Endodermal cell (in vitro differentiated cells): ENCODE results near the gene SLC35D1. TPM values are rescaled to one million over a fixed set of nuclear protein-coding genes. Genes with fewer than 3 reads are reported as not detected.

Experiments
- DNase-seq: peaks from one replicate; pipeline ENCODE4 v3.0.0-alpha.2; 2017
- H3K27ac ChIP-seq: 2 replicates; pipeline ENCODE4 v1.5.1; 2013; ENCODE audit warnings: mild to moderate bottlenecking, low read depth, low read length, moderate library complexity
- H3K27me3 ChIP-seq: 2 replicates; pipeline ENCODE4 v1.6.1; 2013; ENCODE audit warnings: mild to moderate bottlenecking, low read length, moderate library complexity; ENCODE audit not compliant: insufficient read depth, control insufficient read depth, poor library complexity, severe bottlenecking
- H3K36me3 ChIP-seq: 2 replicates; pipeline ENCODE4 v1.7.0; 2013; ENCODE audit warnings: mild to moderate bottlenecking, low read length, moderate library complexity; ENCODE audit not compliant: control insufficient read depth, insufficient read depth
- H3K4me1 ChIP-seq: one replicate; pipeline ENCODE4 v1.7.0; 2013; ENCODE audit warnings: low read length; ENCODE audit not compliant: control insufficient read depth, insufficient read depth
- H3K4me3 ChIP-seq: 2 replicates; pipeline ENCODE4 v1.5.1; 2013; ENCODE audit warnings: mild to moderate bottlenecking, low read length, moderate library complexity
- H3K9ac ChIP-seq: 2 replicates; pipeline ENCODE4 v1.6.1; 2013; ENCODE audit warnings: mild to moderate bottlenecking, low read length, moderate library complexity; ENCODE audit not compliant: poor library complexity, severe bottlenecking; ENCODE audit errors: extremely low read depth
- H3K9me3 ChIP-seq: 2 replicates; pipeline ENCODE4 v1.6.1; 2013; ENCODE audit warnings: mild to moderate bottlenecking, low read length, moderate library complexity; ENCODE audit not compliant: control insufficient read depth
- H3K27ac Mint-ChIP-seq: 2 replicates; pipeline ENCODE4 v1.8.0; 2020; ENCODE audit warnings: mixed read lengths
- H3K27me3 Mint-ChIP-seq: 2 replicates; pipeline ENCODE4 v1.8.0; 2021; ENCODE audit warnings: mild to moderate bottlenecking, mixed read lengths; ENCODE audit not compliant: insufficient read depth
- H3K36me3 Mint-ChIP-seq: 2 replicates; pipeline ENCODE4 v1.8.0; 2020; ENCODE audit warnings: low read depth, mixed read lengths
- H3K4me1 Mint-ChIP-seq: 2 replicates; pipeline ENCODE4 v1.8.0; 2020; ENCODE audit warnings: mixed read lengths
- H3K4me3 Mint-ChIP-seq: 2 replicates; pipeline ENCODE4 v1.8.0; 2020; ENCODE audit warnings: mild to moderate bottlenecking, moderate library complexity, mixed read lengths
- H3K9me3 Mint-ChIP-seq: 2 replicates; pipeline ENCODE4 v1.8.0; 2020; ENCODE audit warnings: mild to moderate bottlenecking, mixed read lengths
- WGBS, 2 experiments: methylation state at CpG; one replicate each; pipeline versions ENCODE4 v1.1.5 to v1.1.7; 2013; ENCODE audit warnings: missing lambda C conversion rate in 2 of 2, mixed read lengths in 1 of 2; ENCODE audit not compliant: insufficient coverage in 1 of 2, insufficient read length in 1 of 2; 5-methylcytosine and 5-hydroxymethylcytosine counted together
- total RNA-seq, 2 donors: library from RNA; stranded (reverse); fragmentation: NEBNext Ultra II Directional in 1 of 2; extraction: Animal tissue kit (Norgen Biotek cat#: 25700) in 1 of 2; gene quantifications; 2 replicates in 1 of 2; 3 replicates in 1 of 2; pipeline ENCODE4 v1.2.1, GENCODE V29; 2021
- TF ChIP-seq, protein P1 (sequence below): fragments of 200-600 bp; sonication (generic); conservative IDR thresholded peaks from 2 replicates; pipeline ENCODE4 v1.5.0; 2021; ENCODE audit warnings: antibody characterized with exemption, mild to moderate bottlenecking

SLC35D1 gene
- total RNA-seq, 2 donors from 2014 or later = 5.5 to 5.9 TPM

DNA sequence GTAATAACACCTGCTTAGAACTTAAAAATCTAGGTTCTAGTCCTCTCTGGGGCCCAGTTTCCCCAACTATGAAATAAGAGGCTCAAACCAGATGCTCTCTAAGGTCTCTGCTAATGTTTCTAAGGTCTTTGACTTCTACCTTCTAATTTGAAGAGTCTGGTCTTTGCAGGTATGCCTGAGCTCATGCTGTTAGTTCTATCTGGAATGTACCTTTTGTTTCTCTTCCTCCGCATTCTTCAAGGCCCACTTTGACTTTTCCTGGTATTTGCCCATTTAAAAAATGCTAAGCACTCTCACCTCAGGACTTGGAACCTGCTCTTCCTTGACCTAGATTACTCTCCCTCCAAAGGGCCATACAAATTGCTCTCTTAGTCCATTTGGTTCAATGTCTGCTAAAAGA is 13.5 kb downstream of the SLC35D1 start:
- H3K4me3 Mint-ChIP-seq = no peak overlapping the region
- H3K27ac ChIP-seq = no peak overlapping the region
- peaks cover 87% of the 10 kb centered on the region for H3K36me3 ChIP-seq
- TF ChIP-seq, protein P1, sequence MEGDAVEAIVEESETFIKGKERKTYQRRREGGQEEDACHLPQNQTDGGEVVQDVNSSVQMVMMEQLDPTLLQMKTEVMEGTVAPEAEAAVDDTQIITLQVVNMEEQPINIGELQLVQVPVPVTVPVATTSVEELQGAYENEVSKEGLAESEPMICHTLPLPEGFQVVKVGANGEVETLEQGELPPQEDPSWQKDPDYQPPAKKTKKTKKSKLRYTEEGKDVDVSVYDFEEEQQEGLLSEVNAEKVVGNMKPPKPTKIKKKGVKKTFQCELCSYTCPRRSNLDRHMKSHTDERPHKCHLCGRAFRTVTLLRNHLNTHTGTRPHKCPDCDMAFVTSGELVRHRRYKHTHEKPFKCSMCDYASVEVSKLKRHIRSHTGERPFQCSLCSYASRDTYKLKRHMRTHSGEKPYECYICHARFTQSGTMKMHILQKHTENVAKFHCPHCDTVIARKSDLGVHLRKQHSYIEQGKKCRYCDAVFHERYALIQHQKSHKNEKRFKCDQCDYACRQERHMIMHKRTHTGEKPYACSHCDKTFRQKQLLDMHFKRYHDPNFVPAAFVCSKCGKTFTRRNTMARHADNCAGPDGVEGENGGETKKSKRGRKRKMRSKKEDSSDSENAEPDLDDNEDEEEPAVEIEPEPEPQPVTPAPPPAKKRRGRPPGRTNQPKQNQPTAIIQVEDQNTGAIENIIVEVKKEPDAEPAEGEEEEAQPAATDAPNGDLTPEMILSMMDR = no peak
- H3K4me1 Mint-ChIP-seq = no peaks in the 10 kb centered on the region
- H3K27ac Mint-ChIP-seq = peak overlapping the region; percentile 67
- H3K4me3 ChIP-seq = no peak overlapping the region
- H3K9me3 ChIP-seq = no peaks in the 10 kb centered on the region
- H3K9ac ChIP-seq = no peak overlapping the region
- no peaks in the 10 kb centered on the region for H3K27me3 ChIP-seq
- H3K27me3 Mint-ChIP-seq = no peaks in the 10 kb centered on the region
- DNase-seq = no peak
- H3K9me3 Mint-ChIP-seq = no peaks in the 10 kb centered on the region
- 98 to 100% methylated on average over 1 of the region's 1 CpG for WGBS, 2 experiments
- H3K4me1 ChIP-seq = no peaks in the 10 kb centered on the region
- peaks cover 60% of the 10 kb centered on the region for H3K36me3 Mint-ChIP-seq

DNA sequence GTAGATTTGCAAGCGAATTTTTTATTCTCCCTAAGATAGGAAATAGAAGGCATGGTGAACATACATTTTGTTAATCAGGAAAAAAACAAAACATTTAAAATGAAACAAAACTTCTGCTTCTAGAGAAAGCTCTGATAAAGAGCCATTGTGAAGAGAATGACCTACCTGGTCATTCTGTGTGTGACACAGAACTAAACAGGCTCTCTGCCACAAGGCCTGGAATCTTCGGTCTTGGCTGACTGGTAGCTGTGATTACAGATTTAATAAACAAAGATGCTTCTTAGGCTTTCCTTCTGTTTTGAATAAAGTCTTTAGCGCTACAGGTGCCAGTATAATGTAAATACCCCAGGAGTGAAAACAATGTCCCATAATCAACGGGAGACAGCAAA is 22.1 kb downstream of the SLC35D1 start:
- H3K9ac ChIP-seq = no peak overlapping the region
- H3K9me3 ChIP-seq = no peaks in the 10 kb centered on the region
- H3K4me3 Mint-ChIP-seq = no peak overlapping the region
- TF ChIP-seq, protein P1 = no peak
- no peaks in the 10 kb centered on the region for H3K4me1 ChIP-seq
- no peak overlapping the region for H3K4me3 ChIP-seq
- DNase-seq = no peak
- no peaks in the 10 kb centered on the region for H3K27me3 Mint-ChIP-seq
- H3K36me3 Mint-ChIP-seq = peaks cover 26% of the 10 kb centered on the region
- no peaks in the 10 kb centered on the region for H3K27me3 ChIP-seq
- WGBS, 2 experiments = 90 to 91% methylated on average over 2 to 3 of the region's 4 CpGs
- peaks cover 25% of the 10 kb centered on the region for H3K36me3 ChIP-seq
- H3K4me1 Mint-ChIP-seq = no peaks in the 10 kb centered on the region
- peaks cover 12% of the 10 kb centered on the region for H3K9me3 Mint-ChIP-seq
- H3K27ac Mint-ChIP-seq = no peak overlapping the region
- no peak overlapping the region for H3K27ac ChIP-seq

DNA sequence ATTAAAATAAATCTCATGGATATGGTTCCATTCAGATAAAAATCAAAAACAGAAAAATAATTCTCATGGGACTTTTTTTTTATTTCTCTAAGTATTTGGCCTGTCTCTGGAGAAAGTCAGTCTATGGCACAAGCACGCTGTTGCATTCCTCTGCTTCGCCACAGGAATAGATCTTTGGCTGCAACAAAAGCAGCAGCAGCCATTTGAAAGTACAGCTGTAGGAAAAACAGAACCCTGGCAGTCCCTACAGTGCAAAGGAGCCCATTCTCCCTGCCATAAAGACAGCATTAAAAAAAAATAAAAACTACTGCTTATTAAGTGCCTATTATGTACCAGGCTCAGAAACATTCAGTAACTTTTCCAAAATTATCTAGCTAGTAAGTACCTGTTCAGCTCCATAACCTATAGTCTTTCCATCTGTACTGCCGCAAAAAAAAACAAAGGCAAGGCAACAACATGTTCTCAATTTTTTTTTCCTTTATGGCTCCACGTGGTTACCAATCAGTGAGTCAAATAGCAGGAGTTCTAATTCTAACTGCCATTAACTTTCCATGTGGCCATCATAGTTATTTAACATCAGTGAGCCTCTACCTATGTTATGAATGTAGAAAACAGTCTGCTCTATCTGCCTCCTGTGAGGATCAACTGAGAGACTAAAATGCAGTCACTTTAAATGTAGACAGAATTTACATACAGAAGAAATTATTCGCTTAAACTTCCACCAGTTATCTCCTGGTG is 22.7 kb downstream of the SLC35D1 start:
- Mint-ChIP-seq H3K27ac (no peak overlapping the region), H3K27me3 (no peaks in the 10 kb centered on the region), H3K36me3 (peaks cover 21% of the 10 kb centered on the region), H3K9me3 (peaks cover 12% of the 10 kb centered on the region), H3K4me3 (no peak overlapping the region), H3K4me1 (no peaks in the 10 kb centered on the region)
- DNase-seq = no peak
- Histone ChIP-seq H3K27ac (no peak overlapping the region), H3K9ac (no peak overlapping the region), H3K4me1 (no peaks in the 10 kb centered on the region), H3K27me3 (no peaks in the 10 kb centered on the region), H3K4me3 (no peak overlapping the region), H3K9me3 (no peaks in the 10 kb centered on the region), H3K36me3 (peaks cover 21% of the 10 kb centered on the region)
- TF ChIP-seq, protein P1 = no peak
- 92 to 100% methylated on average over 3 to 5 of the region's 5 CpGs for WGBS, 2 experiments
